Common myeloid progenitor, CD34-positive (primary cell): ENCODE results near the gene KNCN.

Source experiments
- CTCF ChIA-PET: fragments of 350-600 bp; sonication (Branson Sonifier 250); formaldehyde crosslinking; loops from one replicate; lab custom pipeline; 2021; ENCODE audit warnings: antibody characterized with exemption; lab: Charles Lee
- POLR2A ChIA-PET: fragments of 350-600 bp; sonication (Branson Sonifier 250); formaldehyde crosslinking; loops from one replicate; lab custom pipeline; 2021; ENCODE audit warnings: antibody characterized with exemption; lab: Charles Lee
- DNase-seq, 3 donors: peaks; one replicate each; pipeline versions ENCODE4 v3.0.0 to v3.0.0-alpha.2; 2013
- H3K27ac ChIP-seq, 2 experiments: 1 replicate in 1 of 2; 2 replicates in 1 of 2; pipeline ENCODE4 v1.7.0; 2013; ENCODE audit warnings: inconsistent platforms in 2 of 2, low read length in 2 of 2, mild to moderate bottlenecking in 2 of 2, low read depth in 1 of 2, moderate library complexity in 1 of 2; ENCODE audit not compliant: severe bottlenecking in 2 of 2, insufficient read depth in 1 of 2, poor library complexity in 1 of 2
- H3K27me3 ChIP-seq, 5 experiments: replicated peaks in 2 of 5; 1 replicate in 3 of 5; 2 replicates in 2 of 5; pipeline versions ENCODE4 v1.6.1 to v1.7.0; 2013; ENCODE audit warnings: low read length in 4 of 5, mild to moderate bottlenecking in 2 of 5, moderate library complexity in 2 of 5, inconsistent platforms in 1 of 5; ENCODE audit not compliant: insufficient read depth in 5 of 5, control insufficient read depth in 4 of 5
- H3K36me3 ChIP-seq, 4 experiments: 1 replicate in 2 of 4; 2 replicates in 2 of 4; pipeline versions ENCODE4 v1.6.1 to v1.7.0; 2013; ENCODE audit warnings: low read length in 3 of 4, control low read depth in 1 of 4, mild to moderate bottlenecking in 1 of 4; ENCODE audit not compliant: control insufficient read depth in 4 of 4, insufficient read depth in 4 of 4
- H3K4me1 ChIP-seq, 4 experiments: 1 replicate in 3 of 4; 2 replicates in 1 of 4; pipeline versions ENCODE4 v1.6.1 to v1.7.1; 2013; ENCODE audit warnings: low read length in 3 of 4, mild to moderate bottlenecking in 3 of 4, control low read depth in 1 of 4, inconsistent platforms in 1 of 4, moderate library complexity in 1 of 4; ENCODE audit not compliant: control insufficient read depth in 4 of 4, insufficient read depth in 4 of 4; ENCODE audit errors: control extremely low read depth in 1 of 4
- H3K4me3 ChIP-seq, 7 experiments: 1 replicate in 4 of 7; 2 replicates in 3 of 7; pipeline versions ENCODE4 v1.5.1 to v1.7.0; 2013; ENCODE audit warnings: mild to moderate bottlenecking in 7 of 7, low read length in 6 of 7, moderate library complexity in 6 of 7, inconsistent platforms in 2 of 7, low read depth in 2 of 7, control low read depth in 1 of 7; ENCODE audit not compliant: insufficient read depth in 4 of 7, control insufficient read depth in 1 of 7; ENCODE audit errors: extremely low read depth in 1 of 7
- H3K9me3 ChIP-seq, 5 experiments: 1 replicate in 4 of 5; 2 replicates in 1 of 5; pipeline versions ENCODE4 v1.6.1 to v1.7.1; 2013; ENCODE audit warnings: low read length in 4 of 5, mild to moderate bottlenecking in 2 of 5, inconsistent platforms in 1 of 5, low read depth in 1 of 5, moderate library complexity in 1 of 5; ENCODE audit not compliant: control insufficient read depth in 4 of 5, insufficient read depth in 2 of 5; ENCODE audit errors: control extremely low read depth in 1 of 5
- WGBS: methylation state at CpG from one replicate; pipeline ENCODE4 v1.1.5; 2013; ENCODE audit not compliant: insufficient coverage; 5-methylcytosine and 5-hydroxymethylcytosine counted together

The KNCN gene

GRCh38 chr1:46571691-46572225 is 20.3 kb upstream of the KNCN start:
- no peak overlapping the region for H3K4me3 ChIP-seq
- H3K36me3 ChIP-seq = peaks cover 5 to 58% (median 15%) of the 10 kb centered on the region in 4 experiments
- H3K27me3 ChIP-seq = no peaks in the 10 kb centered on the region
- ChIA-PET POLR2A (no interaction called here), CTCF (interaction anchor here (1.6 kb wide), 1 partner anchor 9 kb away, joined by 6 read pairs; no protein-coding TSS in a partner anchor)
- no peaks in the 10 kb centered on the region for H3K4me1 ChIP-seq
- H3K27ac ChIP-seq = no peak overlapping the region
- H3K9me3 ChIP-seq = no peaks in the 10 kb centered on the region
- no peak for DNase-seq
- 100% methylated on average over 5 of the region's 6 CpGs for WGBS

DNA sequence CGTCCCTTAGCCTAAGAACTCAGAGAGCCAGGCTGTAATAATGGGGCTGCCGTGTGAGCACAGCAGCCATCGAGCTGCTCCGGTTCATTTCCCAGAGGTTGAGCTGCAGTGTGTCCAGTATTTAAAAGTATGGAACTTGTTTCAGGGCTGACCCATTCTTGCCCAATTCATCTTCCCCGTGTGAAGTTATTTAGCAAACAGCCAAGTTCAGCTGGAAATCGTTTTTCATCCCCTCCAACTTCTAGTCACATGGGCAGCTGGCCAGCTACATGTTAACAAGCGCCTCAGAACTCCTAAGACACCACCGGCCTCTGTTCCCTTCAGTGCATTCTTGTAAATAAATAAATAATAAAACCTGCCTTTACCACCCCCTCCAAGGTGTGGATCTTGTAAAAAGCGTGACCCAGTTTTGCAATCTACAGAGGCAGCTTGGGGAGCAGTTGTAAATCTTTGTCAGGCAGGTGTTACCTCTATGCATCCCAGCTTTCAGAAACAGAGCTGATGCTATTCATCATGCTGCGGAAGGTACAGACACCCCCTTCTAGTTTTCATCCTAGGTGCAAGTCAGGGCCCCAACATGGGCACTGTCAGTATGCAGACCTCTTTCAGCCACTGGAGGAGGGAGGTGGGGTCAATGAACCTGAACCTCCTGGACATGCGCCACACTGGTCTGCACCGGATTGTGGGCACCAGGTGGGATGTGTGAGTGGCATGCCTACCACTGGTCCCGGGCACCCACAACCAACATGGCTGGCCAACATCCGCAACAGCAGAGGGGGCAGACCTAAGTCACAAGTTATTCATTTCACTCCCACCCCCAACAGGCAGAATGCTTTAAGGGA is 18.7 kb upstream of the KNCN start:
- ChIA-PET CTCF (interaction anchor here (0.8 to 1.4 kb wide), 2 partner anchors 10 to 35 kb away, joined by 3 to 4 read pairs; a partner anchor contains a TSS), POLR2A (no interaction called here)
- Histone ChIP-seq H3K4me3 (no peak overlapping the region), H3K27me3 (no peaks in the 10 kb centered on the region), H3K4me1 (no peaks in the 10 kb centered on the region), H3K9me3 (no peaks in the 10 kb centered on the region), H3K27ac (no peak overlapping the region), H3K36me3 (peaks cover 3 to 51% (median 21%) of the 10 kb centered on the region in 4 experiments)
- 98% methylated on average over 7 of the region's 14 CpGs for WGBS
- DNase-seq = no peak

GRCh38 chr1:46569116-46569515 is 17.7 kb upstream of the KNCN start:
- WGBS = 94% methylated on average over 4 of the region's 4 CpGs
- no peak for DNase-seq
- POLR2A ChIA-PET = no interaction called here
- Histone ChIP-seq H3K36me3 (peaks cover 3 to 51% (median 22%) of the 10 kb centered on the region in 4 experiments), H3K4me3 (no peak overlapping the region), H3K27ac (no peak overlapping the region), H3K4me1 (no peaks in the 10 kb centered on the region), H3K27me3 (no peaks in the 10 kb centered on the region), H3K9me3 (no peaks in the 10 kb centered on the region)
- CTCF ChIA-PET = interaction anchor here (1.4 kb wide), 1 partner anchor 9 kb away, joined by 4 read pairs; no protein-coding TSS in a partner anchor

- H3K4me1 ChIP-seq = no peaks in the 10 kb centered on the region
- peaks cover 3 to 50% (median 23%) of the 10 kb centered on the region in 4 experiments for H3K36me3 ChIP-seq
- H3K27ac ChIP-seq = no peak overlapping the region
- DNase-seq = no peak
- POLR2A ChIA-PET = no interaction called here
- H3K4me3 ChIP-seq = no peak overlapping the region
- CTCF ChIA-PET = no interaction called here
- no peaks in the 10 kb centered on the region for H3K9me3 ChIP-seq
- H3K27me3 ChIP-seq = no peaks in the 10 kb centered on the region
- 100% methylated on average over 5 of the region's 6 CpGs for WGBS
Observed at GRCh38 chr1:46568461-46568891, 17.0 kb upstream of the KNCN start.

- no peak overlapping the region for H3K4me3 ChIP-seq
- DNase-seq = no peak
- WGBS = 83% methylated on average over 1 of the region's 4 CpGs
- CTCF ChIA-PET = interaction anchor here (0.6 to 0.8 kb wide), 2 partner anchors 9 to 50 kb away, joined by 3 read pairs; no protein-coding TSS in a partner anchor
- POLR2A ChIA-PET = interaction anchor here (0.6 kb wide), 1 partner anchor 11 kb away, joined by 3 read pairs; no protein-coding TSS in a partner anchor
- peaks cover 4 to 61% (median 39%) of the 10 kb centered on the region in 4 experiments for H3K36me3 ChIP-seq
- no peaks in the 10 kb centered on the region for H3K4me1 ChIP-seq
- no peaks in the 10 kb centered on the region for H3K9me3 ChIP-seq
- H3K27me3 ChIP-seq = no peaks in the 10 kb centered on the region
- H3K27ac ChIP-seq = no peak overlapping the region
Observed at GRCh38 chr1:46563341-46563740, 11.9 kb upstream of the KNCN start.

- Histone ChIP-seq H3K27me3 (no peaks in the 10 kb centered on the region), H3K27ac (no peak overlapping the region), H3K9me3 (no peaks in the 10 kb centered on the region), H3K4me3 (no peak overlapping the region), H3K36me3 (peaks cover 2 to 63% (median 38%) of the 10 kb centered on the region in 4 experiments), H3K4me1 (peaks cover 0 to under 1% (median 0%) of the 10 kb centered on the region in 4 experiments)
- no peak for DNase-seq
- POLR2A ChIA-PET = no interaction called here
- CTCF ChIA-PET = interaction anchor here (0.8 to 1.3 kb wide), 2 partner anchors 8 to 11 kb away, joined by 3 read pairs; partner anchors contain the start of gene KNCN
- whole genome bisulfite sequencing = 99% methylated on average over 15 of the region's 15 CpGs
Observed at GRCh38 chr1:46562498-46562897, 11.1 kb upstream of the KNCN start.
